HG03159 (cell line): ENCODE data around the gene CCL4L2.
A peak's percentile ranks its signal among the peaks of the same experiment; 100 is the strongest.
"Not testable (repeated sequence)": the region's sequence is repeated elsewhere in the genome, so short reads cannot be mapped to it uniquely, and the experiment has no call there.

Experiments
- ATAC-seq: cut with Tn5 transposase; IDR thresholded peaks from one replicate; pipeline ENCODE4 v1.9.1; 2021; ENCODE audit warnings: mild to moderate bottlenecking, moderate library complexity; ENCODE audit not compliant: unreplicated experiment

CCL4L2 gene

GRCh38 chr17:36194832-36195433 is 15.9 kb upstream of the CCL4L2 start:
- not testable (repeated sequence) for ATAC-seq

- ATAC-seq, result no peak
These were observed 15.3 kb upstream of the CCL4L2 start for GRCh38 chr17:36195434-36196130.

GRCh38 chr17:36196131-36196486 is 14.8 kb upstream of the CCL4L2 start:
- no peak for ATAC-seq

GRCh38 chr17:36197387-36197703 is 13.5 kb upstream of the CCL4L2 start:
- peak; percentile 22 for ATAC-seq

- ATAC-seq, result peak; percentile 25
These were observed 11.9 kb upstream of the CCL4L2 start for GRCh38 chr17:36198831-36199465.

- not testable (repeated sequence) for ATAC-seq
These were observed 9.8 kb upstream of the CCL4L2 start for GRCh38 chr17:36201102-36201501.

GRCh38 chr17:36201506-36201905 is 9.4 kb upstream of the CCL4L2 start:
- ATAC-seq, result not testable (repeated sequence)

GRCh38 chr17:36203335-36203734 is 7.5 kb upstream of the CCL4L2 start:
- ATAC-seq, result no peak

GRCh38 chr17:36204724-36205500 is 6.0 kb upstream of the CCL4L2 start:
- no peak for ATAC-seq

- no peak for ATAC-seq
These were observed 5.0 kb upstream of the CCL4L2 start for GRCh38 chr17:36205637-36206485.

- ATAC-seq, result not testable (repeated sequence)
These were observed 4.4 kb upstream of the CCL4L2 start for GRCh38 chr17:36206486-36206821.

- not testable (repeated sequence) for ATAC-seq
These were observed 3.5 kb upstream of the CCL4L2 start for GRCh38 chr17:36207383-36207782.

- ATAC-seq, result no peak
These were observed 1.3 kb upstream of the CCL4L2 start for GRCh38 chr17:36209575-36209974.

GRCh38 chr17:36211484-36212271 is 815 bp downstream of the CCL4L2 start:
- ATAC-seq, result not testable (repeated sequence)

- ATAC-seq, result no peak
These were observed 1.4 kb downstream of the CCL4L2 start for GRCh38 chr17:36212272-36212605.

GRCh38 chr17:36212966-36213365 is 2.1 kb downstream of the CCL4L2 start:
- no peak for ATAC-seq

GRCh38 chr17:36213695-36214094 is 2.8 kb downstream of the CCL4L2 start:
- ATAC-seq, result no peak

- no peak for ATAC-seq
These were observed 4.1 kb downstream of the CCL4L2 start for GRCh38 chr17:36214918-36215317.

- not testable (repeated sequence) for ATAC-seq
These were observed 4.8 kb downstream of the CCL4L2 start for GRCh38 chr17:36215406-36216308.
